Suprapubic skin (tissue), 3 donors: ENCODE measurements around the gene C12orf56.

Experiments used
- CTCF ChIP-seq, 2 donors: fragments of 200-600 bp in 1 of 2; fragments of 450-650 bp in 1 of 2; sonication (generic) in 1 of 2; IDR thresholded peaks; one replicate each; pipeline ENCODE4 v1.5.1; 2016 to 2019; ENCODE audit warnings: antibody characterized with exemption in 2 of 2, mild to moderate bottlenecking in 1 of 2, moderate library complexity in 1 of 2
- POLR2A ChIP-seq, 2 donors: fragments of 450-650 bp; IDR thresholded peaks; one replicate each; pipeline ENCODE4 v1.6.1; 2017; ENCODE audit warnings: antibody characterized with exemption in 2 of 2, mild to moderate bottlenecking in 2 of 2, moderate library complexity in 2 of 2

- TF ChIP-seq CTCF (IDR thresholded peaks at IDR 0.05) (no peak), POLR2A (IDR thresholded peaks at IDR 0.05) (no peak)
Measured at GRCh38 chr12:64270411-64270810, 120.1 kb downstream of the C12orf56 start.
